GM21723 (cell line): ENCODE results near the gene USP13.

Experiments
- ATAC-seq: cut with Tn5 transposase; IDR thresholded peaks from one replicate; pipeline ENCODE4 v1.9.1; 2021; ENCODE audit warnings: mild to moderate bottlenecking, moderate library complexity; ENCODE audit not compliant: unreplicated experiment

Gene USP13

GRCh38 chr3:179791793-179792192, 139.0 kb downstream of the USP13 start:
- no peak for ATAC-seq

- ATAC-seq = no peak
These were observed 141.5 kb downstream of the USP13 start for GRCh38 chr3:179794355-179794754.

- no peak for ATAC-seq
These were observed 143.6 kb downstream of the USP13 start for GRCh38 chr3:179796421-179796820.

- ATAC-seq = no peak
These were observed 144.4 kb downstream of the USP13 start for GRCh38 chr3:179797192-179797591.

- no peak for ATAC-seq
These were observed 148.4 kb downstream of the USP13 start for GRCh38 chr3:179801263-179801662.

- no peak for ATAC-seq
These were observed 149.0 kb downstream of the USP13 start for GRCh38 chr3:179801856-179802255.

GRCh38 chr3:179806177-179806576, 153.3 kb downstream of the USP13 start:
- no peak for ATAC-seq

- ATAC-seq = no peak
These were observed 154.7 kb downstream of the USP13 start for GRCh38 chr3:179807588-179807987.

- no peak for ATAC-seq
These were observed 156.8 kb downstream of the USP13 start for GRCh38 chr3:179809639-179810038.

- peak; percentile 93 for ATAC-seq
These were observed 158.7 kb downstream of the USP13 start for GRCh38 chr3:179811321-179812095.

- ATAC-seq = no peak
These were observed 159.2 kb downstream of the USP13 start for GRCh38 chr3:179812096-179812382.

- ATAC-seq = no peak
These were observed 166.5 kb downstream of the USP13 start for GRCh38 chr3:179819379-179819778.

- ATAC-seq = no peak
These were observed 169.5 kb downstream of the USP13 start for GRCh38 chr3:179822296-179822695.

- no peak for ATAC-seq
These were observed 172.8 kb downstream of the USP13 start for GRCh38 chr3:179825527-179826246.

GRCh38 chr3:179826247-179826637, 173.4 kb downstream of the USP13 start:
- no peak for ATAC-seq

GRCh38 chr3:179828738-179829137, 175.9 kb downstream of the USP13 start:
- no peak for ATAC-seq

GRCh38 chr3:179829401-179829800, 176.6 kb downstream of the USP13 start:
- no peak for ATAC-seq

- ATAC-seq = no peak
These were observed 179.6 kb downstream of the USP13 start for GRCh38 chr3:179832333-179832854.

- ATAC-seq = no peak
These were observed 180.5 kb downstream of the USP13 start for GRCh38 chr3:179833294-179833693.

GRCh38 chr3:179837374-179837773, 184.5 kb downstream of the USP13 start:
- ATAC-seq = no peak
